ENCODE results near the gene EPHA8. TPM values are rescaled to one million over a fixed set of nuclear protein-coding genes. Genes with fewer than 3 reads are reported as not detected.

Gene EPHA8
- total RNA-seq, 1 donor from 2014 or later: 0.23 TPM

GRCh38 chr1:22636927-22637326 lies 73.6 kb downstream of the EPHA8 start:
- Histone ChIP-seq H3K4me2 (ENCODE audit: low read length) (no peak overlapping the region), H3K36me3 (ENCODE audit: insufficient read depth, low read length) (no peaks in the 10 kb centered on the region), H3K27me3 (ENCODE audit: insufficient read depth, low read length) (peaks cover 30% of the 10 kb centered on the region), H4K20me1 (ENCODE audit: insufficient read depth, low read length) (no peaks in the 10 kb centered on the region), H3K9ac (ENCODE audit: low read length) (no peak overlapping the region), H2AFZ (ENCODE audit: low read depth, low read length) (no peak overlapping the region), H3K79me2 (ENCODE audit: insufficient read depth, low read length) (no peaks in the 10 kb centered on the region), H3K4me3 (ENCODE audit: insufficient read depth, low read depth, low read length) (no peak overlapping the region), H3K9me3 (ENCODE audit: insufficient read depth, low read depth, low read length) (no peaks in the 10 kb centered on the region), H3K4me1 (ENCODE audit: insufficient read depth, low read length) (peaks cover 3% of the 10 kb centered on the region), H3K27ac (ENCODE audit: low read depth, low read length) (no peak overlapping the region)
- DNase-seq (ENCODE audit: low read depth) (no peak), FAIRE-seq (no peak)
- Mint-ChIP-seq H3K4me3 (ENCODE audit: unreplicated experiment) (no peak overlapping the region), H3K9me3 (ENCODE audit: unreplicated experiment) (peaks cover 5% of the 10 kb centered on the region), H3K4me1 (ENCODE audit: low read depth, unreplicated experiment) (peaks cover 2% of the 10 kb centered on the region), H3K27me3 (ENCODE audit: low read depth, unreplicated experiment) (peaks cover 44% of the 10 kb centered on the region), H3K27ac (ENCODE audit: unreplicated experiment) (no peak overlapping the region), H3K36me3 (ENCODE audit: low read depth, unreplicated experiment) (no peaks in the 10 kb centered on the region)
- no peak for TF ChIP-seq EZH2 (IDR thresholded peaks at IDR 0.05; ENCODE audit: insufficient read depth, low read length)
- TF ChIP-seq, protein P1, sequence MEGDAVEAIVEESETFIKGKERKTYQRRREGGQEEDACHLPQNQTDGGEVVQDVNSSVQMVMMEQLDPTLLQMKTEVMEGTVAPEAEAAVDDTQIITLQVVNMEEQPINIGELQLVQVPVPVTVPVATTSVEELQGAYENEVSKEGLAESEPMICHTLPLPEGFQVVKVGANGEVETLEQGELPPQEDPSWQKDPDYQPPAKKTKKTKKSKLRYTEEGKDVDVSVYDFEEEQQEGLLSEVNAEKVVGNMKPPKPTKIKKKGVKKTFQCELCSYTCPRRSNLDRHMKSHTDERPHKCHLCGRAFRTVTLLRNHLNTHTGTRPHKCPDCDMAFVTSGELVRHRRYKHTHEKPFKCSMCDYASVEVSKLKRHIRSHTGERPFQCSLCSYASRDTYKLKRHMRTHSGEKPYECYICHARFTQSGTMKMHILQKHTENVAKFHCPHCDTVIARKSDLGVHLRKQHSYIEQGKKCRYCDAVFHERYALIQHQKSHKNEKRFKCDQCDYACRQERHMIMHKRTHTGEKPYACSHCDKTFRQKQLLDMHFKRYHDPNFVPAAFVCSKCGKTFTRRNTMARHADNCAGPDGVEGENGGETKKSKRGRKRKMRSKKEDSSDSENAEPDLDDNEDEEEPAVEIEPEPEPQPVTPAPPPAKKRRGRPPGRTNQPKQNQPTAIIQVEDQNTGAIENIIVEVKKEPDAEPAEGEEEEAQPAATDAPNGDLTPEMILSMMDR (IDR thresholded peaks at IDR 0.05; ENCODE audit: insufficient read depth, low read depth, low read length): no peak

DNA sequence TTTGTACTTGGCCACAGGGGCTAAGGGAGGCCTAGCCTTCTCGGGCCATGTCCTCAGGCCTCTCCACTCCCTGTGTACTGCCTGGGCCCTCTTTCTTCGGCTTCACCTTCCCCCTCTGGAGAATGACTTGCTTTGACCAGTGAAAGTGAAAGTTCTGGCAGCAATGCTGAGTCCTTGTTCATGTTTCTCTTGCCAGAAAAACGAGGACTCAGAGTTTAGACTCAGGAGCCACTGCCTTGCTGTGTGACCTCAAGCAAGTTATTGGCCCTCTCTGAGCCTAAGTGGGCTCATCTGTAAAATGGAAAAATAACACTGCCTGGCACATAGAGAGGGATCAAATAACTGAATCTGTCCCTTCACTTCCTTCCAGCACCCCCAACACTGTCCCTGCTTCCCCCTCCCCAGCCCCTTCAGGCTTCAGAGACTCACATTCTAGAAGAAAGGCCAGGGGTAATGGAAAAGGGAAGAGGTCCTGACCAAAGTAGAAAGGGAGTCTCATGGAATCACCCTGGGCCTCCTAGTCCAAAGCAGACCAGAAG lies 74.7 kb downstream of the EPHA8 start:
- peaks cover 2% of the 10 kb centered on the region for H3K4me1 Mint-ChIP-seq (ENCODE audit: low read depth, unreplicated experiment)
- H3K36me3 Mint-ChIP-seq (ENCODE audit: low read depth, unreplicated experiment): no peaks in the 10 kb centered on the region
- Histone ChIP-seq H4K20me1 (ENCODE audit: insufficient read depth, low read length) (no peaks in the 10 kb centered on the region), H3K27ac (ENCODE audit: low read depth, low read length) (no peak overlapping the region), H3K4me2 (ENCODE audit: low read length) (no peak overlapping the region), H3K4me1 (ENCODE audit: insufficient read depth, low read length) (peaks cover 3% of the 10 kb centered on the region), H3K9ac (ENCODE audit: low read length) (no peak overlapping the region), H3K4me3 (ENCODE audit: insufficient read depth, low read depth, low read length) (no peak overlapping the region), H3K36me3 (ENCODE audit: insufficient read depth, low read length) (no peaks in the 10 kb centered on the region), H3K27me3 (ENCODE audit: insufficient read depth, low read length) (peaks cover 26% of the 10 kb centered on the region), H2AFZ (ENCODE audit: low read depth, low read length) (no peak overlapping the region), H3K9me3 (ENCODE audit: insufficient read depth, low read depth, low read length) (no peaks in the 10 kb centered on the region), H3K79me2 (ENCODE audit: insufficient read depth, low read length) (no peaks in the 10 kb centered on the region)
- peaks cover 5% of the 10 kb centered on the region for H3K9me3 Mint-ChIP-seq (ENCODE audit: unreplicated experiment)
- no peak overlapping the region for H3K4me3 Mint-ChIP-seq (ENCODE audit: unreplicated experiment)
- TF ChIP-seq EZH2 (IDR thresholded peaks at IDR 0.05; ENCODE audit: insufficient read depth, low read length): no peak
- TF ChIP-seq, protein P1 (IDR thresholded peaks at IDR 0.05; ENCODE audit: insufficient read depth, low read depth, low read length): no peak
- FAIRE-seq: no peak
- no peak for DNase-seq (ENCODE audit: low read depth)
- H3K27me3 Mint-ChIP-seq (ENCODE audit: low read depth, unreplicated experiment): peaks cover 44% of the 10 kb centered on the region
- no peak overlapping the region for H3K27ac Mint-ChIP-seq (ENCODE audit: unreplicated experiment)

- peaks cover 3% of the 10 kb centered on the region for H3K4me1 ChIP-seq (ENCODE audit: insufficient read depth, low read length)
- no peak for DNase-seq (ENCODE audit: low read depth)
- no peaks in the 10 kb centered on the region for H3K9me3 ChIP-seq (ENCODE audit: insufficient read depth, low read depth, low read length)
- H3K9ac ChIP-seq (ENCODE audit: low read length): no peak overlapping the region
- Mint-ChIP-seq H3K36me3 (ENCODE audit: low read depth, unreplicated experiment) (no peaks in the 10 kb centered on the region), H3K4me1 (ENCODE audit: low read depth, unreplicated experiment) (peaks cover 2% of the 10 kb centered on the region), H3K9me3 (ENCODE audit: unreplicated experiment) (peaks cover 3% of the 10 kb centered on the region), H3K27me3 (ENCODE audit: low read depth, unreplicated experiment) (peaks cover 44% of the 10 kb centered on the region), H3K4me3 (ENCODE audit: unreplicated experiment) (no peak overlapping the region), H3K27ac (ENCODE audit: unreplicated experiment) (no peak overlapping the region)
- no peak for FAIRE-seq
- peaks cover 20% of the 10 kb centered on the region for H3K27me3 ChIP-seq (ENCODE audit: insufficient read depth, low read length)
- no peaks in the 10 kb centered on the region for H3K36me3 ChIP-seq (ENCODE audit: insufficient read depth, low read length)
- no peaks in the 10 kb centered on the region for H3K79me2 ChIP-seq (ENCODE audit: insufficient read depth, low read length)
- TF ChIP-seq, protein P1 (IDR thresholded peaks at IDR 0.05; ENCODE audit: insufficient read depth, low read depth, low read length): no peak
- no peak for TF ChIP-seq EZH2 (IDR thresholded peaks at IDR 0.05; ENCODE audit: insufficient read depth, low read length)
- H3K4me2 ChIP-seq (ENCODE audit: low read length): no peak overlapping the region
- no peaks in the 10 kb centered on the region for H4K20me1 ChIP-seq (ENCODE audit: insufficient read depth, low read length)
- H3K27ac ChIP-seq (ENCODE audit: low read depth, low read length): no peak overlapping the region
- H2AFZ ChIP-seq (ENCODE audit: low read depth, low read length): no peak overlapping the region
- no peak overlapping the region for H3K4me3 ChIP-seq (ENCODE audit: insufficient read depth, low read depth, low read length)
Measured at GRCh38 chr1:22638476-22639234, 75.4 kb downstream of the EPHA8 start.

All from astrocyte (in vitro differentiated cells and primary cell).